Parathyroid adenoma (tissue), 2 donors: ENCODE results near the gene RBM22.

Source experiments
- H2AFZ ChIP-seq: fragments of 300-600 bp; sonication (generic); one replicate; pipeline ENCODE4 v1.7.0; 2017; ENCODE audit warnings: antibody characterized with exemption, mild to moderate bottlenecking
- H3K27ac ChIP-seq: fragments of 300-600 bp; sonication (generic); one replicate; pipeline ENCODE4 v1.7.0; 2017
- H3K27me3 ChIP-seq: fragments of 300-600 bp; sonication (generic); one replicate; pipeline ENCODE4 v1.7.0; 2017; ENCODE audit warnings: low read length; ENCODE audit not compliant: control insufficient read depth, insufficient read depth
- H3K36me3 ChIP-seq: fragments of 300-600 bp; sonication (generic); one replicate; pipeline ENCODE4 v1.7.0; 2017; ENCODE audit warnings: low read length; ENCODE audit not compliant: control insufficient read depth, insufficient read depth
- H3K4me1 ChIP-seq: fragments of 300-600 bp; sonication (generic); one replicate; pipeline ENCODE4 v1.7.0; 2017; ENCODE audit warnings: control low read depth
- H3K4me2 ChIP-seq: fragments of 300-600 bp; sonication (generic); one replicate; pipeline ENCODE4 v1.7.0; 2017; ENCODE audit warnings: low read length
- H3K4me3 ChIP-seq: fragments of 300-600 bp; sonication (generic); one replicate; pipeline ENCODE4 v1.7.0; 2017; ENCODE audit warnings: low read depth, low read length
- H3K79me2 ChIP-seq: fragments of 300-600 bp; sonication (generic); one replicate; pipeline ENCODE4 v1.7.0; 2017; ENCODE audit warnings: control low read depth
- H3K9ac ChIP-seq: fragments of 300-600 bp; sonication (generic); one replicate; pipeline ENCODE4 v1.7.0; 2017; ENCODE audit warnings: mild to moderate bottlenecking
- H3K9me3 ChIP-seq: fragments of 300-600 bp; sonication (generic); one replicate; pipeline ENCODE4 v1.7.0; 2017; ENCODE audit warnings: low read length; ENCODE audit not compliant: control insufficient read depth
- CTCF ChIP-seq: fragments of 300-600 bp; sonication (generic); IDR thresholded peaks from one replicate; pipeline ENCODE4 v1.7.0; 2017; ENCODE audit warnings: antibody characterized with exemption, mild to moderate bottlenecking
- donor health status: primary hyperparathyroidism.

RBM22 gene

GRCh38 chr5:150710165-150710564 is 9.3 kb upstream of the RBM22 start:
- Histone ChIP-seq H3K4me3 (no peak overlapping the region), H3K27me3 (no peaks in the 10 kb centered on the region), H3K36me3 (no peaks in the 10 kb centered on the region), H3K79me2 (no peaks in the 10 kb centered on the region), H3K4me2 (no peak overlapping the region), H3K27ac (no peak overlapping the region), H2AFZ (no peak overlapping the region), H3K9ac (no peak overlapping the region), H3K4me1 (no peaks in the 10 kb centered on the region), H3K9me3 (no peaks in the 10 kb centered on the region)
- peak; percentile 9 for TF ChIP-seq CTCF

- Histone ChIP-seq H3K27ac (no peak overlapping the region), H3K79me2 (no peaks in the 10 kb centered on the region), H3K36me3 (no peaks in the 10 kb centered on the region), H3K4me3 (no peak overlapping the region), H3K4me1 (no peaks in the 10 kb centered on the region), H3K9ac (no peak overlapping the region), H3K9me3 (no peaks in the 10 kb centered on the region), H3K27me3 (no peaks in the 10 kb centered on the region), H3K4me2 (no peak overlapping the region), H2AFZ (no peak overlapping the region)
- no peak for TF ChIP-seq CTCF
Measured at GRCh38 chr5:150706776-150707390, 6.0 kb upstream of the RBM22 start.

DNA sequence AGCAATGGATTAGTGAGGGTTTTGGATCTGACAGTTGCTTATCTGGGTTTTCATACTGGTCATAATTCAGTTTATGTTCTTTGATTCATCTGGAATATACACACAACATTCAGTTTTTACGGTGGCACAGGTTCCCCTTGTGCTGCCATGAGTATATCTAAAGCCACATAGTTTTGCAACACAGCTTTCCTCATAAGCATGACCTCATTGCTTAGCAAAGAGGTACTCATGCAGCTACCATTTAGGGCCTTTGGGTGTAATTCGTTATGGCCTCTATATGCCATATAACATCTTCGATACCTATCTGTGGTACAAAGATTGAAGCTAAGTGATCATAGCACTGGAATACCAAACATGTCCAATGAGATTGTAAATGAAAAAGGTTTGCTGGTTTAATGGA is 2.9 kb upstream of the RBM22 start:
- Histone ChIP-seq H3K4me3 (no peak overlapping the region), H3K79me2 (no peaks in the 10 kb centered on the region), H3K4me1 (peaks cover 4% of the 10 kb centered on the region), H3K9ac (no peak overlapping the region), H3K27ac (no peak overlapping the region), H3K9me3 (no peaks in the 10 kb centered on the region), H3K4me2 (no peak overlapping the region), H2AFZ (no peak overlapping the region), H3K27me3 (no peaks in the 10 kb centered on the region), H3K36me3 (no peaks in the 10 kb centered on the region)
- no peak for TF ChIP-seq CTCF

- peak overlapping the region; percentile 87 for H3K27ac ChIP-seq
- H3K4me1 ChIP-seq: peaks cover 4% of the 10 kb centered on the region
Measured at GRCh38 chr5:150700246-150700593, 642 bp downstream of the RBM22 start.

More at GRCh38 chr5:150700246-150700593, 642 bp downstream of the RBM22 start:
- peak overlapping the region; percentile 81 for H2AFZ ChIP-seq
- H3K79me2 ChIP-seq: no peaks in the 10 kb centered on the region
- peak overlapping the region; percentile 97 for H3K4me3 ChIP-seq
- H3K9me3 ChIP-seq: no peaks in the 10 kb centered on the region
- peak overlapping the region; percentile 82 for H3K4me2 ChIP-seq
- H3K27me3 ChIP-seq: no peaks in the 10 kb centered on the region
- no peaks in the 10 kb centered on the region for H3K36me3 ChIP-seq
- TF ChIP-seq CTCF: no peak
- H3K9ac ChIP-seq: peak overlapping the region; percentile 64
